ENCODE data around the gene FSD1. TPM values are rescaled to one million over a fixed set of nuclear protein-coding genes. Genes with fewer than 3 reads are reported as not detected.

Gene FSD1
- total RNA-seq, 4 donors from 2014 or later, result not detected

GRCh38 chr19:4329858-4330257 lies 25.5 kb downstream of the FSD1 start:
- TF ChIP-seq POLR2A (IDR thresholded peaks at IDR 0.05) (no peak), CTCF (IDR thresholded peaks at IDR 0.05) (no peak)
- Histone ChIP-seq H3K36me3 (no peaks in the 10 kb centered on the region), H3K27ac (no peak overlapping the region), H3K27me3 (no peaks in the 10 kb centered on the region), H3K9me3 (no peaks in the 10 kb centered on the region), H3K4me1 (peaks cover 8 to 20% of the 10 kb centered on the region in 2 donors), H3K4me3 (replicated peaks in 1 of 3) (no peak overlapping the region)
- intact Hi-C loops (cut with DNase I), result no loop called here
- WGBS, 2 donors, result 98% methylated on average over 7 to 11 of the region's 19 CpGs
- no peak for DNase-seq

GRCh38 chr19:4334929-4335570 lies 30.7 kb downstream of the FSD1 start:
- Histone ChIP-seq H3K4me1 (peaks cover 4 to 12% of the 10 kb centered on the region in 2 donors), H3K9me3 (no peaks in the 10 kb centered on the region), H3K27ac (no peak overlapping the region), H3K36me3 (no peaks in the 10 kb centered on the region), H3K27me3 (no peaks in the 10 kb centered on the region), H3K4me3 (replicated peaks in 1 of 3) (no peak overlapping the region)
- WGBS, 2 donors, result 92 to 95% methylated on average over 7 of the region's 7 CpGs
- TF ChIP-seq CTCF (IDR thresholded peaks at IDR 0.05) (no peak), POLR2A (IDR thresholded peaks at IDR 0.05) (no peak)
- intact Hi-C loops (cut with DNase I), result no loop called here
- no peak for DNase-seq

GRCh38 chr19:4337906-4338440 lies 33.6 kb downstream of the FSD1 start:
- Histone ChIP-seq H3K27me3 (no peaks in the 10 kb centered on the region), H3K9me3 (no peaks in the 10 kb centered on the region), H3K4me1 (peaks cover 8 to 16% of the 10 kb centered on the region in 2 donors), H3K36me3 (no peaks in the 10 kb centered on the region), H3K27ac (peak overlapping the region; percentile 52 to 80 (median 71)), H3K4me3 (replicated peaks in 1 of 3) (peak overlapping the region in 2 of 3 donors; percentile 32 to 40)
- no peak for TF ChIP-seq POLR2A (IDR thresholded peaks at IDR 0.05)
- no peak for TF ChIP-seq CTCF (IDR thresholded peaks at IDR 0.05)
- DNase-seq, result peak; percentile 48 to 53
- intact Hi-C loops (cut with DNase I), result no loop called here
- WGBS, 2 donors, result 19 to 21% methylated on average over 14 of the region's 14 CpGs

- WGBS, 2 donors, result 29 to 35% methylated on average over 25 to 26 of the region's 27 CpGs
Measured at GRCh38 chr19:4338441-4339355, 34.3 kb downstream of the FSD1 start, which contains the start of gene STAP2. Gene STAP2 (minus strand): TSS chr19:4338827. CDS start chr19:4338753, 74 bp downstream.

More at GRCh38 chr19:4338441-4339355, 34.3 kb downstream of the FSD1 start, which contains the start of gene STAP2:
- no peaks in the 10 kb centered on the region for H3K9me3 ChIP-seq
- H3K27ac ChIP-seq, result peak within 1 kb of the TSS; percentile 52 to 80 (median 71)
- no peaks in the 10 kb centered on the region for H3K36me3 ChIP-seq
- intact Hi-C loops (cut with DNase I), result no loop called here
- no peaks in the 10 kb centered on the region for H3K27me3 ChIP-seq
- DNase-seq, result peak; percentile 79 to 86
- TF ChIP-seq CTCF (IDR thresholded peaks at IDR 0.05) (no peak), POLR2A (IDR thresholded peaks at IDR 0.05) (peak in 1 of 2 donors; percentile 51)
- peak within 1 kb of the TSS in 2 of 3 donors; percentile 32 to 40 for H3K4me3 ChIP-seq (replicated peaks in 1 of 3)
- H3K4me1 ChIP-seq, result peaks cover 8 to 16% of the 10 kb centered on the region in 2 donors

Measured in thyroid gland (tissue), 4 donors.